DND-41 (cell line): ENCODE results near the gene OR5H15.

ENCODE experiments used
- ATAC-seq: fragments of 200-7000 bp; cut with Tn5 transposase; 3 replicates; pipeline ENCODE4 v1.9.1; 2021; ENCODE audit warnings: low read depth; ENCODE audit not compliant: insufficient read depth
- DNase-seq: peaks from one replicate; pipeline ENCODE4 v3.0.0-alpha.2; 2020
- H2AFZ ChIP-seq: 2 replicates; pipeline ENCODE4 v1.6.0; 2012; ENCODE audit warnings: low read depth, low read length
- H3K27ac ChIP-seq: 2 replicates; pipeline ENCODE4 v1.5.1; 2012; ENCODE audit warnings: low read length, inconsistent platforms
- H3K27me3 ChIP-seq: fragments of 200-600 bp; sonication (generic); 2 replicates; pipeline ENCODE4 v1.6.0; 2012; ENCODE audit warnings: low read length, mild to moderate bottlenecking, inconsistent platforms; ENCODE audit not compliant: insufficient read depth, poor library complexity
- H3K36me3 ChIP-seq: 2 replicates; pipeline ENCODE4 v1.5.1; 2012; ENCODE audit warnings: low read length, inconsistent platforms; ENCODE audit not compliant: insufficient read depth
- H3K4me1 ChIP-seq: 2 replicates; pipeline ENCODE4 v1.5.1; 2012; ENCODE audit warnings: mild to moderate bottlenecking, low read length; ENCODE audit not compliant: insufficient read depth
- H3K4me2 ChIP-seq: 2 replicates; pipeline ENCODE4 v1.6.0; 2012; ENCODE audit warnings: mild to moderate bottlenecking, moderate library complexity, low read length, inconsistent platforms; ENCODE audit not compliant: insufficient read depth
- H3K4me3 ChIP-seq, 2 experiments: fragments of 200-600 bp in 1 of 2; shearing (Covaris generic) in 1 of 2; 2 replicates each; pipeline ENCODE4 v1.5.1; 2012 to 2016; ENCODE audit warnings: inconsistent platforms in 2 of 2, low read length in 2 of 2, mild to moderate bottlenecking in 2 of 2, low read depth in 1 of 2, moderate library complexity in 1 of 2
- H3K79me2 ChIP-seq: 2 replicates; pipeline ENCODE4 v1.6.0; 2012; ENCODE audit warnings: low read length, inconsistent platforms; ENCODE audit not compliant: insufficient read depth
- H3K9ac ChIP-seq: 2 replicates; pipeline ENCODE4 v1.6.0; 2012; ENCODE audit warnings: low read depth, mild to moderate bottlenecking, inconsistent platforms, low read length, moderate library complexity
- H3K9me3 ChIP-seq: 2 replicates; pipeline ENCODE4 v1.5.1; 2012; ENCODE audit warnings: low read length, moderate library complexity, mild to moderate bottlenecking, inconsistent platforms; ENCODE audit not compliant: insufficient read depth, severe bottlenecking
- H4K20me1 ChIP-seq: 2 replicates; pipeline ENCODE4 v1.6.0; 2012; ENCODE audit warnings: low read length; ENCODE audit not compliant: insufficient read depth
- EZH2 ChIP-seq: IDR thresholded peaks from 3 replicates; pipeline ENCODE4 v1.6.1; 2012; ENCODE audit warnings: borderline replicate concordance, low read depth, mild to moderate bottlenecking, moderate library complexity, low read length, inconsistent platforms; ENCODE audit not compliant: severe bottlenecking
- TF ChIP-seq, protein P1 (sequence below): IDR thresholded peaks from 2 replicates; pipeline ENCODE4 v1.5.1; 2012; ENCODE audit warnings: borderline replicate concordance, low read length, moderate library complexity, mild to moderate bottlenecking; ENCODE audit not compliant: poor library complexity, severe bottlenecking; ENCODE audit errors: extremely low read depth

The OR5H15 gene

DNA sequence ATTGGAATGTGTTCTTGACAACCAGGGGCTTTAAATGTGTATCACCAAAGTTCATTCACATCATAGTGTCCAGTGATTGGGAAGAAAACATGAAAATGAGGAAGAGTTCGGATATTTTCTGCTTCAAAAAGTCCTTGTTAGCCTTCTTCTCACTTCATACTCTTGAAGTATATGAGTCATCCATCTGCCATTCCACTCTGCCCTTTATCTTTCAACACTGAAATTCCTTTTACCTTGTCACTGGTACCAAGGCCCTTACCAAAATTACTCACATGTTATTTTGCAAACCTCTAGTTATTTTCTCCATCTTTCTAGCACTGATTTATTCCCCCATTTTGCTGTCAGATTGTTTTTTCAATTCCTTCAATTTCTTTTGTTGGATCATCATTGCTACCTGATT lies 32.5 kb downstream of the OR5H15 start:
- no peaks in the 10 kb centered on the region for H4K20me1 ChIP-seq
- no peak overlapping the region for H3K9ac ChIP-seq
- H2AFZ ChIP-seq = no peak overlapping the region
- no peaks in the 10 kb centered on the region for H3K27me3 ChIP-seq
- H3K9me3 ChIP-seq = no peaks in the 10 kb centered on the region
- ATAC-seq (no peak), DNase-seq (no peak)
- TF ChIP-seq EZH2 = no peak
- TF ChIP-seq, protein P1, sequence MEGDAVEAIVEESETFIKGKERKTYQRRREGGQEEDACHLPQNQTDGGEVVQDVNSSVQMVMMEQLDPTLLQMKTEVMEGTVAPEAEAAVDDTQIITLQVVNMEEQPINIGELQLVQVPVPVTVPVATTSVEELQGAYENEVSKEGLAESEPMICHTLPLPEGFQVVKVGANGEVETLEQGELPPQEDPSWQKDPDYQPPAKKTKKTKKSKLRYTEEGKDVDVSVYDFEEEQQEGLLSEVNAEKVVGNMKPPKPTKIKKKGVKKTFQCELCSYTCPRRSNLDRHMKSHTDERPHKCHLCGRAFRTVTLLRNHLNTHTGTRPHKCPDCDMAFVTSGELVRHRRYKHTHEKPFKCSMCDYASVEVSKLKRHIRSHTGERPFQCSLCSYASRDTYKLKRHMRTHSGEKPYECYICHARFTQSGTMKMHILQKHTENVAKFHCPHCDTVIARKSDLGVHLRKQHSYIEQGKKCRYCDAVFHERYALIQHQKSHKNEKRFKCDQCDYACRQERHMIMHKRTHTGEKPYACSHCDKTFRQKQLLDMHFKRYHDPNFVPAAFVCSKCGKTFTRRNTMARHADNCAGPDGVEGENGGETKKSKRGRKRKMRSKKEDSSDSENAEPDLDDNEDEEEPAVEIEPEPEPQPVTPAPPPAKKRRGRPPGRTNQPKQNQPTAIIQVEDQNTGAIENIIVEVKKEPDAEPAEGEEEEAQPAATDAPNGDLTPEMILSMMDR = no peak
- H3K4me3 ChIP-seq = no peak overlapping the region
- H3K79me2 ChIP-seq = no peaks in the 10 kb centered on the region
- no peaks in the 10 kb centered on the region for H3K4me1 ChIP-seq
- H3K36me3 ChIP-seq = no peaks in the 10 kb centered on the region
- H3K4me2 ChIP-seq = no peak overlapping the region
- no peak overlapping the region for H3K27ac ChIP-seq

- no peak for TF ChIP-seq EZH2
- TF ChIP-seq, protein P1 = no peak
- DNase-seq (no peak), ATAC-seq (no peak)
- H2AFZ ChIP-seq = no peak overlapping the region
- no peaks in the 10 kb centered on the region for H3K9me3 ChIP-seq
- no peak overlapping the region for H3K4me3 ChIP-seq
- no peaks in the 10 kb centered on the region for H3K4me1 ChIP-seq
- no peaks in the 10 kb centered on the region for H4K20me1 ChIP-seq
- H3K9ac ChIP-seq = no peak overlapping the region
- H3K36me3 ChIP-seq = no peaks in the 10 kb centered on the region
- no peak overlapping the region for H3K4me2 ChIP-seq
- H3K27ac ChIP-seq = no peak overlapping the region
- H3K27me3 ChIP-seq = no peaks in the 10 kb centered on the region
- no peaks in the 10 kb centered on the region for H3K79me2 ChIP-seq
Observed at GRCh38 chr3:98209244-98209643, 42.7 kb downstream of the OR5H15 start.

DNA sequence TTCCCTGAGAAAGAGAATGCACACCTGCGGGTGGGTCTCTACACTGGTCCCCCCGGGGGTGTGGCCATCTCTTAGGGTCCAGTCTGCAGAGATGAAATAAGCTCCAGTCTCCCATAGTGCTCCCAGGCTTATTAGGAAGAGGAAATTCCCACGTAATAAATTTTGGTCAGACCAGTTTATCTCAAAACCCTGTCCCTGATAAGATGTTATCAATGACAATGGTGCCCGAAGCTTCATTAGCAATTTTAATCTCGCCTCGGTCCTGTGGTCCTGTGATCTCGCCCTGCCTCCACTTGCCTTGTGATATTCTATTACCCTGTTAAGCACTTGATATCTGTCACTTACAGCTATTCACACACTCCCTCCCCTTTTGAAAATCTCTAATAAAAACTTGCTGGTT lies 46.8 kb downstream of the OR5H15 start:
- H3K4me2 ChIP-seq = no peak overlapping the region
- no peak overlapping the region for H2AFZ ChIP-seq
- no peak for ATAC-seq

More for the DNA sequence above, 46.8 kb downstream of the OR5H15 start:
- no peak for DNase-seq
- Histone ChIP-seq H3K79me2 (no peaks in the 10 kb centered on the region), H3K4me1 (no peaks in the 10 kb centered on the region), H3K36me3 (no peaks in the 10 kb centered on the region), H3K4me3 (no peak overlapping the region), H4K20me1 (no peaks in the 10 kb centered on the region), H3K9me3 (no peaks in the 10 kb centered on the region), H3K9ac (no peak overlapping the region), H3K27ac (no peak overlapping the region), H3K27me3 (no peaks in the 10 kb centered on the region)
- TF ChIP-seq, protein P1 = no peak
- TF ChIP-seq EZH2 = no peak
